CD14-positive monocyte (primary cell): ENCODE data around the gene GPHN. TPM values are rescaled to one million over a fixed set of nuclear protein-coding genes. Genes with fewer than 3 reads are reported as not detected.

Source experiments
- DNase-seq, 3 donors: peaks; one replicate each; pipeline ENCODE4 v3.0.0-alpha.2; 2011 to 2022
- H2AFZ ChIP-seq: 2 replicates; pipeline ENCODE4 v1.6.0; 2012; ENCODE audit warnings: mild to moderate bottlenecking, low read depth, low read length, inconsistent platforms; ENCODE audit not compliant: insufficient read depth, poor library complexity, severe bottlenecking
- H3K27ac ChIP-seq, 2 donors: 1 replicate in 1 of 2; 2 replicates in 1 of 2; pipeline ENCODE4 v1.5.1; 2012 to 2013; ENCODE audit warnings: low read length in 2 of 2, control low read depth in 1 of 2, inconsistent platforms in 1 of 2, low read depth in 1 of 2, mild to moderate bottlenecking in 1 of 2
- H3K27me3 ChIP-seq, 2 donors: one replicate each; pipeline versions ENCODE4 v1.6.0 to v1.6.1; 2011 to 2013; ENCODE audit warnings: low read length in 2 of 2; ENCODE audit not compliant: control insufficient read depth in 2 of 2, insufficient read depth in 2 of 2
- H3K36me3 ChIP-seq, 2 donors: replicated peaks in 1 of 2; 1 replicate in 1 of 2; 2 replicates in 1 of 2; pipeline versions ENCODE4 v1.5.1 to v1.6.1; 2012 to 2013; ENCODE audit warnings: low read length in 2 of 2, control low read depth in 1 of 2, inconsistent platforms in 1 of 2, mild to moderate bottlenecking in 1 of 2; ENCODE audit not compliant: insufficient read depth in 2 of 2, control insufficient read depth in 1 of 2
- H3K4me1 ChIP-seq, 2 donors: 1 replicate in 1 of 2; 2 replicates in 1 of 2; pipeline versions ENCODE4 v1.5.1 to v1.6.1; 2012 to 2013; ENCODE audit warnings: low read length in 2 of 2, control low read depth in 1 of 2, inconsistent platforms in 1 of 2, mild to moderate bottlenecking in 1 of 2, moderate library complexity in 1 of 2; ENCODE audit not compliant: insufficient read depth in 2 of 2, control insufficient read depth in 1 of 2
- H3K4me2 ChIP-seq: replicated peaks from 2 replicates; pipeline ENCODE3; 2012; ENCODE audit warnings: low read length, moderate library complexity, mild to moderate bottlenecking; ENCODE audit not compliant: poor library complexity, severe bottlenecking; ENCODE audit errors: extremely low read depth
- H3K4me3 ChIP-seq, 3 experiments: fragments of 200-600 bp in 1 of 3; sonication (generic) in 1 of 3; replicated peaks in 1 of 3; 1 replicate in 2 of 3; 2 replicates in 1 of 3; pipeline ENCODE4 v1.5.1; 2011 to 2013; ENCODE audit warnings: low read length in 3 of 3, mild to moderate bottlenecking in 3 of 3, control low read depth in 2 of 3, low read depth in 2 of 3, inconsistent platforms in 1 of 3, moderate library complexity in 1 of 3
- H3K79me2 ChIP-seq: 2 replicates; pipeline ENCODE4 v1.6.0; 2012; ENCODE audit warnings: mild to moderate bottlenecking, control low read depth, inconsistent platforms, low read length, moderate library complexity; ENCODE audit not compliant: insufficient read depth
- H3K9ac ChIP-seq: 2 replicates; pipeline ENCODE4 v1.6.0; 2017; ENCODE audit warnings: low read length, mild to moderate bottlenecking; ENCODE audit not compliant: insufficient read depth, poor library complexity, severe bottlenecking
- H3K9me3 ChIP-seq, 2 donors: replicated peaks in 1 of 2; 1 replicate in 1 of 2; 2 replicates in 1 of 2; pipeline versions ENCODE4 v1.5.1 to v1.6.1; 2012 to 2013; ENCODE audit warnings: low read length in 2 of 2, control low read depth in 1 of 2; ENCODE audit not compliant: control insufficient read depth in 1 of 2, insufficient read depth in 1 of 2
- H4K20me1 ChIP-seq: 2 replicates; pipeline ENCODE4 v1.6.0; 2012; ENCODE audit warnings: mild to moderate bottlenecking, low read length, control low read depth, moderate library complexity; ENCODE audit not compliant: insufficient read depth
- H3K27ac Mint-ChIP-seq, 7 donors: one replicate each; pipeline ENCODE4 v1.8.0; 2020; ENCODE audit warnings: mild to moderate bottlenecking in 7 of 7, mixed read lengths in 7 of 7, moderate library complexity in 6 of 7, inconsistent platforms in 2 of 7
- H3K27me3 Mint-ChIP-seq, 3 donors: one replicate each; pipeline ENCODE4 v1.8.0; 2021 to 2022; ENCODE audit warnings: low read depth in 3 of 3, mild to moderate bottlenecking in 3 of 3, mixed read lengths in 3 of 3, moderate library complexity in 3 of 3, inconsistent platforms in 1 of 3
- H3K36me3 Mint-ChIP-seq, 2 donors: one replicate each; pipeline ENCODE4 v1.8.0; 2020; ENCODE audit warnings: mixed read lengths in 2 of 2, inconsistent platforms in 1 of 2, mild to moderate bottlenecking in 1 of 2
- H3K4me1 Mint-ChIP-seq: one replicate; pipeline ENCODE4 v1.8.0; 2020; ENCODE audit warnings: mild to moderate bottlenecking, mixed read lengths
- H3K4me3 Mint-ChIP-seq, 2 donors: one replicate each; pipeline ENCODE4 v1.8.0; 2020; ENCODE audit warnings: mild to moderate bottlenecking in 2 of 2, mixed read lengths in 2 of 2, moderate library complexity in 1 of 2
- H3K9me3 Mint-ChIP-seq, 7 donors: one replicate each; pipeline ENCODE4 v1.8.0; 2020 to 2022; ENCODE audit warnings: mixed read lengths in 7 of 7, mild to moderate bottlenecking in 6 of 7, moderate library complexity in 6 of 7, inconsistent platforms in 2 of 7
- WGBS: methylation state at CpG from one replicate; pipeline ENCODE4 v1.1.5; 2013; ENCODE audit warnings: missing lambda C conversion rate; ENCODE audit not compliant: insufficient coverage; 5-methylcytosine and 5-hydroxymethylcytosine counted together
- intact Hi-C, 2 donors: fragments of 100-400 bp; cut with micrococcal nuclease; formaldehyde crosslinking; loops; one replicate each; pipeline versions ENCODE4 v1.15.0 to v1.15.1; 2023
- polyA plus RNA-seq, 3 donors: library from polyadenylated mRNA; depleted of rRNA in 1 of 3; unstranded in 2 of 3; stranded (reverse) in 1 of 3; fragments of 300-500 nt in 2 of 3; fragments of >200 nt in 1 of 3; fragmentation: Illumina TruSeq in 2 of 3; gene quantifications; 1 replicate in 2 of 3; 2 replicates in 1 of 3; pipeline ENCODE4 v1.2.3, GENCODE V29; 2012 to 2021
- TF ChIP-seq, protein P1 (sequence below): fragments of 200-600 bp; IDR thresholded peaks from one replicate; pipeline ENCODE4 v1.8.0; 2022; ENCODE audit warnings: antibody characterized with exemption, mild to moderate bottlenecking

Gene GPHN
- polyA plus RNA-seq, 3 donors = 1.9 to 3.1 (median 3.0) TPM

GRCh38 chr14:66477567-66477966 is 30.4 kb upstream of the GPHN start:
- Histone ChIP-seq H3K4me3 (no peak overlapping the region), H3K27ac (no peak overlapping the region), H2AFZ (no peak overlapping the region), H4K20me1 (no peaks in the 10 kb centered on the region), H3K4me2 (no peak overlapping the region), H3K4me1 (no peaks in the 10 kb centered on the region), H3K9ac (no peak overlapping the region), H3K9me3 (no peaks in the 10 kb centered on the region), H3K27me3 (no peaks in the 10 kb centered on the region), H3K36me3 (no peaks in the 10 kb centered on the region), H3K79me2 (no peaks in the 10 kb centered on the region)
- DNase-seq = no peak
- Mint-ChIP-seq H3K36me3 (no peaks in the 10 kb centered on the region), H3K4me1 (no peaks in the 10 kb centered on the region), H3K4me3 (no peak overlapping the region), H3K27me3 (no peaks in the 10 kb centered on the region), H3K9me3 (peaks cover 0 to 7% (median 2%) of the 10 kb centered on the region in 7 donors), H3K27ac (no peak overlapping the region)
- TF ChIP-seq, protein P1, sequence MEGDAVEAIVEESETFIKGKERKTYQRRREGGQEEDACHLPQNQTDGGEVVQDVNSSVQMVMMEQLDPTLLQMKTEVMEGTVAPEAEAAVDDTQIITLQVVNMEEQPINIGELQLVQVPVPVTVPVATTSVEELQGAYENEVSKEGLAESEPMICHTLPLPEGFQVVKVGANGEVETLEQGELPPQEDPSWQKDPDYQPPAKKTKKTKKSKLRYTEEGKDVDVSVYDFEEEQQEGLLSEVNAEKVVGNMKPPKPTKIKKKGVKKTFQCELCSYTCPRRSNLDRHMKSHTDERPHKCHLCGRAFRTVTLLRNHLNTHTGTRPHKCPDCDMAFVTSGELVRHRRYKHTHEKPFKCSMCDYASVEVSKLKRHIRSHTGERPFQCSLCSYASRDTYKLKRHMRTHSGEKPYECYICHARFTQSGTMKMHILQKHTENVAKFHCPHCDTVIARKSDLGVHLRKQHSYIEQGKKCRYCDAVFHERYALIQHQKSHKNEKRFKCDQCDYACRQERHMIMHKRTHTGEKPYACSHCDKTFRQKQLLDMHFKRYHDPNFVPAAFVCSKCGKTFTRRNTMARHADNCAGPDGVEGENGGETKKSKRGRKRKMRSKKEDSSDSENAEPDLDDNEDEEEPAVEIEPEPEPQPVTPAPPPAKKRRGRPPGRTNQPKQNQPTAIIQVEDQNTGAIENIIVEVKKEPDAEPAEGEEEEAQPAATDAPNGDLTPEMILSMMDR = no peak
- intact Hi-C loops = no loop called here

DNA sequence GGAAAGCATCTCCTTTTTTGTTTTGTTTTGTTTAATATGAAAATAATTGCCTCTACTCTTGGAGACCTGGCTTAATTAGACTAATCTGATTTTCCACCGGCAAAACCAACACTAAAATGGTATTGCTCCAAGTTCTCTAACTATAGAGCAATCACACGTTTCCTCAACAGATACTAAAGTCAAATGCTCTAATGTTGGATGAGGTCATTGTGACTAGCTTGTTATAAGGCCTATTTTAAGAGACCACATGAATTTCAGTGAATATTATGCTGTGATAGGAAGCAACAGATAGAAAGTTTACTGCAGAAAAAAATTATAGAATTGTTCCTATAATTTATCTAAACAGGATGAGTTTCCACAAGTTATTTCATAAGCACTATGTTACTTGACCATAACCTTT is 25.1 kb upstream of the GPHN start:
- Histone ChIP-seq H3K36me3 (no peaks in the 10 kb centered on the region), H3K27me3 (no peaks in the 10 kb centered on the region), H3K79me2 (no peaks in the 10 kb centered on the region), H3K27ac (no peak overlapping the region), H3K4me2 (no peak overlapping the region), H3K9me3 (no peaks in the 10 kb centered on the region), H3K4me3 (no peak overlapping the region), H3K9ac (no peak overlapping the region), H2AFZ (no peak overlapping the region), H4K20me1 (no peaks in the 10 kb centered on the region), H3K4me1 (no peaks in the 10 kb centered on the region)
- intact Hi-C loops = no loop called here
- peaks cover 0 to 1% (median 0%) of the 10 kb centered on the region in 3 donors for H3K27me3 Mint-ChIP-seq
- DNase-seq = no peak
- TF ChIP-seq, protein P1 = no peak
- no peaks in the 10 kb centered on the region for H3K9me3 Mint-ChIP-seq
- H3K27ac Mint-ChIP-seq = no peak overlapping the region
- H3K4me1 Mint-ChIP-seq = no peaks in the 10 kb centered on the region
- H3K36me3 Mint-ChIP-seq = no peaks in the 10 kb centered on the region
- no CpG with 5 or more reads among the region's 2 CpGs for WGBS
- no peak overlapping the region for H3K4me3 Mint-ChIP-seq
